Neural crest cell (in vitro differentiated cells): Measurements from ENCODE around the gene RASA2. TPM values are rescaled to one million over a fixed set of nuclear protein-coding genes. Genes with fewer than 3 reads are reported as not detected.

Experiments
- DNase-seq: peaks from one replicate; pipeline ENCODE4 v3.0.0; 2021; ENCODE audit warnings: low read depth, mixed read lengths, low spot score
- H3K27ac Mint-ChIP-seq: one replicate; pipeline ENCODE4 v1.8.0; 2021; ENCODE audit warnings: mild to moderate bottlenecking, mixed read lengths; ENCODE audit not compliant: unreplicated experiment
- H3K27me3 Mint-ChIP-seq: 2 replicates; pipeline ENCODE4 v1.8.0; 2021; ENCODE audit warnings: low read depth, mild to moderate bottlenecking, mixed read lengths
- H3K36me3 Mint-ChIP-seq: 2 replicates; pipeline ENCODE4 v1.8.0; 2021; ENCODE audit warnings: low read depth, mild to moderate bottlenecking, mixed read lengths
- H3K4me1 Mint-ChIP-seq: 2 replicates; pipeline ENCODE4 v1.8.0; 2021; ENCODE audit warnings: mixed read lengths
- H3K4me3 Mint-ChIP-seq: one replicate; pipeline ENCODE4 v1.8.0; 2021; ENCODE audit warnings: mild to moderate bottlenecking, mixed read lengths
- H3K9me3 Mint-ChIP-seq: 2 replicates; pipeline ENCODE4 v1.8.0; 2021; ENCODE audit warnings: mixed read lengths
- CTCF ChIP-seq: fragments of 200-600 bp; sonication (generic); conservative IDR thresholded peaks from 2 replicates; pipeline ENCODE4 v1.5.0; 2021; ENCODE audit warnings: antibody characterized with exemption, mild to moderate bottlenecking
- total RNA-seq: library from RNA; stranded (reverse); gene quantifications from 2 replicates; pipeline ENCODE4 v1.2.1, GENCODE V29; 2021

RASA2 gene
- total RNA-seq, 1 donor from 2014 or later = 19.2 TPM

DNA sequence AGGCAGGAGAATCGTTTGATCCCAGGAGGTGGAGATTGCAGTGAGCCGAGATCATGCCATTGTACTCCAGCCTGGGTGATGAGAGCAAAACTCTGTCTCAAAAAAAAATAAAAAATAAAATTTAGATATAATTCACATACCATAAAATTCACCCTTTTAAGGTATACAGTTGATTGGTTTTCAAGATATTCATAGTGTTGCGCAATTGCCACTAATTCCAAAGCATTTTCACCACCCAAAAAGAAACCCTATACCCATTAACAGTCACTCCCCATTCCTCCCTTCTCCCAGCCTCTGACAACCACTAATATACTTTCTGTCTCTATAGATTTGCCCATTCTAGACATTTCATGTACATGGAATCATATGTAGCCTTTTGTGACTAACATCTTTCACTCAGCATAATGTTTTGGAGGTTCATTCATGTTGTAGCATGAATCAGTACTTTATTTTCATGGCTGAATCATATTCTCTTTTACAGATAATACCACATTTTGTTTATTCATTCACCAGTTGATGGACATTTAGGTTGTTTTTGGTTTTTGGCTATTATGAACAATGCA lies 116.7 kb downstream of the RASA2 start:
- H3K4me3 Mint-ChIP-seq = no peak overlapping the region
- DNase-seq = no peak
- H3K27ac Mint-ChIP-seq = no peak overlapping the region
- H3K27me3 Mint-ChIP-seq = no peaks in the 10 kb centered on the region
- TF ChIP-seq CTCF = no peak
- no peaks in the 10 kb centered on the region for H3K4me1 Mint-ChIP-seq
- peaks cover 10% of the 10 kb centered on the region for H3K9me3 Mint-ChIP-seq
- H3K36me3 Mint-ChIP-seq = peaks cover 46% of the 10 kb centered on the region

- no peak for TF ChIP-seq CTCF
- Mint-ChIP-seq H3K4me1 (no peaks in the 10 kb centered on the region), H3K27me3 (no peaks in the 10 kb centered on the region), H3K9me3 (peaks cover 6% of the 10 kb centered on the region), H3K27ac (peak overlapping the region; percentile 32), H3K4me3 (no peak overlapping the region), H3K36me3 (peaks cover 32% of the 10 kb centered on the region)
- DNase-seq = no peak
Observed at GRCh38 chr3:141605883-141606282, 119.1 kb downstream of the RASA2 start.

DNA sequence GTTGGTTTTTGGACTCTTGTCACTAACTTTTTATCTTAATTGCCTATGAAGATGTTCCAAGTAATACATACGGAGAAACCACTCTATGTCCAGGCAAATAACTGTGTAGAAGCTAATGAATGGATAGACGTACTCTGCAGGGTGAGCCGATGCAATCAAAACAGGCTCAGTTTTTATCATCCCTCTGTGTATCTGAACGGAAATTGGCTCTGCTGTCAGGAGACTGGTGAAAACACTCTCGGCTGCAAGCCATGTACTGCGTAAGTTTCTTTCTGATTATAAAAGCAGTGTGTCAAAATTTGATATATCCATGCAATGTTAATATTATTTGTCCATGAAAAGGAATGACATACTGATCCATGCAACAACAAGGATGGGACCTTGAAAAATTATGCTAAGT lies 121.6 kb downstream of the RASA2 start:
- no peaks in the 10 kb centered on the region for H3K4me1 Mint-ChIP-seq
- H3K36me3 Mint-ChIP-seq = peaks cover 15% of the 10 kb centered on the region
- no peak overlapping the region for H3K4me3 Mint-ChIP-seq
- peak overlapping the region; percentile 13 for H3K27ac Mint-ChIP-seq
- no peak for DNase-seq
- H3K9me3 Mint-ChIP-seq = peaks cover 3% of the 10 kb centered on the region
- H3K27me3 Mint-ChIP-seq = no peaks in the 10 kb centered on the region
- TF ChIP-seq CTCF = no peak

DNA sequence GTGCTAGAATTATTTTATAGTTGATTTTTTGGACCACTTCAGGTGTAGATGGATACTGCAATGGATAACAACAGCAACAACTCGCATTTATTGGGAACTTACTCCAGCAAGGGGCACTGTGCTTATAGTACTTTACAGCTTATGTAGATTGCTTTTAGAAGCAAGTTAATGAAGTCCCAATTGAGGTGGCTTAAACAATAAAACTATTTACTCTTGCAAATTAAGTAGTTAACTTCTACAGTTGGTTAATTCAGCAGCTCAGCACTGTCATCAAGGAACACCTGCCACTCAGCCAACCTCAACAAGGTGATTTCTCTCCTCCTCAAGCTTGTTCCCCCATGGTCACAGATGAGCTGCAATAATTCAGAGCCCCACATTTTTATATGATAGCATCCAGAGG lies 124.1 kb downstream of the RASA2 start:
- DNase-seq = no peak
- Mint-ChIP-seq H3K27ac (no peak overlapping the region), H3K9me3 (no peaks in the 10 kb centered on the region)

DNA sequence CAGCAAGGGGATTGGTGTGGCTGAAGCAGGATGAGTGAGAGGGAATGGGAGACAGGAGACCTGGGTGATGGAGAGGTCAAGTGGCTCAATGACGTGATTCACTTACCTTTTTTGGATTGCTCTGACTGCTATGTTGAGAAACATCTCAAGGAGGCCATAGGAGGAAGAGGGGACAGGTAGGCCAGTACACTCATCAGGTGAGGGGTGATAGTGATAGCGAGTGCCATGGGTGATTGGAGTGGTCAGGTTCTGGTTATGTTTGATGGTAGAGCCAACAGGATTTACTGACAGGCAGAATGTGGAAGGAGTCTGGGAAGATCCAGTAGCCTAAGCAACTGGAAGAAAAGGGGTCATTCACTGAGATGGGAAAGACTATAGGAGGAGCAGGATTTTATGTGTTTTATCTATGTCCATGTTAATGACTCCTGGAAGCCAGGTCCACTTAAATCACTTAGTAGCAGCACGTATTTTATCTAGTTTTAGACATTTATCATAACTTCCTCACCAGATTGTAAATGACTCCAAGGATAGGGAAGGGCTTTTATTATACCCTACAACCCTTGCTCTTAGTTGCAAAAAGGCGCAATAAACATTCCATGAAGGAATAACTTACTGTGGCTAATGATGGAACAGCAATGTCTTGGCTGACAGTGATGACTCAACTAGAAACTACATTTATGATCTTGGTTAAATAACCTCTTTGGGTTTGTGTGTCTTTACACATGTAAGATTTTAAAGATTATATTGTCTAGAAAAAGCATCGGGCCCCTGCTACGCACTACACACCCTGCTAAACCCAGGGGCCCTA lies 131.5 kb downstream of the RASA2 start:
- TF ChIP-seq CTCF = no peak
- Mint-ChIP-seq H3K27me3 (no peaks in the 10 kb centered on the region), H3K27ac (no peak overlapping the region), H3K4me1 (peaks cover 3% of the 10 kb centered on the region), H3K4me3 (no peak overlapping the region), H3K9me3 (no peaks in the 10 kb centered on the region), H3K36me3 (peaks cover 12% of the 10 kb centered on the region)
- no peak for DNase-seq

More for the DNA sequence above, 124.1 kb downstream of the RASA2 start:
- Mint-ChIP-seq H3K4me3 (no peak overlapping the region), H3K4me1 (no peaks in the 10 kb centered on the region), H3K27me3 (no peaks in the 10 kb centered on the region), H3K36me3 (peaks cover 7% of the 10 kb centered on the region)
- no peak for TF ChIP-seq CTCF
